ENCODE data around the gene KCNK13.

The KCNK13 gene

DNA sequence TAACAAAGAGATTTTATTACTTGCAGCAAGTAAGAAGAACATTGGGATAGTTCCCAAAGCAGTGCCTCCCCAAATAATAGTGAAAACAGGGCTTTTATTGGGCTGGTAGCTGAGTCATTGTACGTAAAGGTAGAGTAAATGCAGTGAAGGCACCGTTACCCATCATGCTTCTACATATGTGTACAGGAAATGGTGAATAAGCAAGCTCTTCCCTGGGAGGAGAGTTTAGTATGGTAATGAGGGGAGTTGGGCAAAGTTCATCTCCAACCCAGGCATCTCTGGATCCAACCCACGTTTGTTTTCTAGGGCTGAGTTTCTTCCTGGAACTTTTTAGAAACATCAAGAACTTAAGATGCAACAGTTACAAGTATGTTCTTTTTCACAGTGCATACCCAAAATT, 56.2 kb downstream of the KCNK13 start:
- no peak for DNase-seq (ENCODE audit: low read depth)
- no peak overlapping the region for H3K4me3 ChIP-seq (ENCODE audit: low read depth, low read length)
- TF ChIP-seq, protein P1, sequence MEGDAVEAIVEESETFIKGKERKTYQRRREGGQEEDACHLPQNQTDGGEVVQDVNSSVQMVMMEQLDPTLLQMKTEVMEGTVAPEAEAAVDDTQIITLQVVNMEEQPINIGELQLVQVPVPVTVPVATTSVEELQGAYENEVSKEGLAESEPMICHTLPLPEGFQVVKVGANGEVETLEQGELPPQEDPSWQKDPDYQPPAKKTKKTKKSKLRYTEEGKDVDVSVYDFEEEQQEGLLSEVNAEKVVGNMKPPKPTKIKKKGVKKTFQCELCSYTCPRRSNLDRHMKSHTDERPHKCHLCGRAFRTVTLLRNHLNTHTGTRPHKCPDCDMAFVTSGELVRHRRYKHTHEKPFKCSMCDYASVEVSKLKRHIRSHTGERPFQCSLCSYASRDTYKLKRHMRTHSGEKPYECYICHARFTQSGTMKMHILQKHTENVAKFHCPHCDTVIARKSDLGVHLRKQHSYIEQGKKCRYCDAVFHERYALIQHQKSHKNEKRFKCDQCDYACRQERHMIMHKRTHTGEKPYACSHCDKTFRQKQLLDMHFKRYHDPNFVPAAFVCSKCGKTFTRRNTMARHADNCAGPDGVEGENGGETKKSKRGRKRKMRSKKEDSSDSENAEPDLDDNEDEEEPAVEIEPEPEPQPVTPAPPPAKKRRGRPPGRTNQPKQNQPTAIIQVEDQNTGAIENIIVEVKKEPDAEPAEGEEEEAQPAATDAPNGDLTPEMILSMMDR (IDR thresholded peaks at IDR 0.05; ENCODE audit: control insufficient read depth, extremely low read depth, insufficient read depth): no peak

DNA sequence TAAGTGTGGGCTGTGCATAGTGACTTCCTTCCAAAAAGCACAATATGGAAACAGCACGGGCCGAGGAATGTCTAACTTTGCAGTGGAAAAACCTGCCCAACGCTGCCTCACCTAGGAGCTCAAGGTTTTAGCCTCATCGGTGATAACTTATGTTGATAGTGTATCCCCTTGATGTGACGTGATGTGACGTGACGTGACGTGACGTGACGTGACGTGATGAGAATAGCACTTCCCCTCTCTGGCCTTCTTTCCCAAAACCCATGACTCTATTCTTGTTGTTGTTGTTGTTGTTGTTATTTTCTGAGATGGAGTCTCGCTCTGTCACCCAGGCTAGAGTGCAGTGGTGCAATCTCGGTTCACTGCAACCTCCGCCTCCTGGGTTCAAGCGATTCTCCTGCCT, 64.5 kb downstream of the KCNK13 start:
- no peak for DNase-seq (ENCODE audit: low read depth)
- H3K4me3 ChIP-seq (ENCODE audit: low read depth, low read length): no peak overlapping the region
- TF ChIP-seq, protein P1 (IDR thresholded peaks at IDR 0.05; ENCODE audit: control insufficient read depth, extremely low read depth, insufficient read depth): no peak

DNA sequence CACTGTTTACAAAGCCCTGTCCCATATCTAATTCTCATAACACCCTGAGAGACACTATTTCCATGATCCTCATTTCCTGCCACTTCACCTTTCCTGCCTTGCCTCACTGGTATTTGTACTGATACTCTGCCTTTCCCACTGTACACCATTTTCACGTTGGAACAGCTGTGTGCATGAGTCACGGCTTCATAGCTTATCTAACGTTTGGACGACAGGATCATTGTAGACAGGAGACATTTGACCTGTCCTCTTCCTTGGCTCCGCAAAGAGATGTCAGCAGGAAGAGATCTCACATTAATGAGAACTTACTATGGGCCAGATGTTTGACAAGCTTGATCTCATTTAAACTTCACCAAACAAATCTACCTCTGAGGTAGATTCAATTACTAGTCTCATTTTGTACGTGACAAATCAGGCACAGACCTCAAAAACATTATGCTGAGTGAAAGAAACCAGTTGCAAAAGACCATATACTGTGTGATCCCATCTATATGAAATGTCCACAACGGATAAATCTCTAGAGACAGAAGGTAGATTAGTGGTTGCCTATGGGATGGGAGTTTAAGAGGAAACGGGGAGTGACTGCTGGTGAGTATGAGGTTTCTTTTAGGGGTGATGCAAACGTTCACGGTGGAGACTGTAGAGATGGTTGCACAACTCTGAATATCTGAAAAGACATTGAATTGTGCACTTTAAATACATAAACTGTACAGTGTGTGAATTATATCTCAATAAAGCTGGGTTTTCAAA, 71.2 kb downstream of the KCNK13 start:
- DNase-seq (ENCODE audit: low read depth): no peak
- TF ChIP-seq, protein P1 (IDR thresholded peaks at IDR 0.05; ENCODE audit: control insufficient read depth, extremely low read depth, insufficient read depth): no peak
- H3K4me3 ChIP-seq (ENCODE audit: low read depth, low read length): no peak overlapping the region

DNA sequence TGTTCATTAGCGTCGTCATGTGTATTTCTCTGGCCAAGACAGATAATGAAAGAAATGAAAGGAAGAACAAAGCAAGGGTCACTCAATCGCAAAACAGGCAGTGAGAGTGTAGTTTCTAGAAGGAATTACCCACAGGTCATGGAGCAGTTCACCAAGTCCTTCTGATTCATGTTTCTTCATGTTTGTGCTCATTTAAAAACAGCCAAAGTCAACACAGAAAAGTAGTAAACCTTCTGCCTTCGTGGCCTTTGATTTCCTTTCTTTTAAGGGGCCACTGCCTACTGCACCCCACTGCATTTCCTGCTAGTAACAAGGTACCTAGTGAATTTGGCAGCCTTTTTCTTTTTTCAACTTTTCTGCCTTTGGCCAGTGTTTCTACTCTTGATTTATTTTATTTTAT, 75.1 kb downstream of the KCNK13 start:
- TF ChIP-seq, protein P1 (IDR thresholded peaks at IDR 0.05; ENCODE audit: control insufficient read depth, extremely low read depth, insufficient read depth): no peak
- no peak for DNase-seq (ENCODE audit: low read depth)
- H3K4me3 ChIP-seq (ENCODE audit: low read depth, low read length): no peak overlapping the region

DNA sequence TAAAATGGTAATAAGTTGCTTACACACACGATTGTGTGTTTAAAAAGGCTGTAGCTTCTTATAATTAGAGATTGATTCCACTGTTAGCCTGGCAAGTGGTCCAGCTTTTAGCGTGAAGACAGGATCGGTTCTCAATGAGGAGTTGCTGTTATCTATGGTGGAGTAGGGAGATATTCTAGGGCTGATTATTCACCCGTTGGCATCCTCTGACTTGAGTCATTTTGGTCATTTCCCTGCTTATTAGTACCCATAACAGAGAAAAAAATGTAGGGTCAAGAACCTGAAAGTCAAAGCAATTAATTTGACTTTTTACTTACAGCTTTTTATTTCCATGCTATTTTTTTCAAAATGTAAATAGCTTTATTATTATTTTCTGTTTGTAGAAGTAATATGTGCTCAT, 76.0 kb downstream of the KCNK13 start:
- no peak overlapping the region for H3K4me3 ChIP-seq (ENCODE audit: low read depth, low read length)
- TF ChIP-seq, protein P1 (IDR thresholded peaks at IDR 0.05; ENCODE audit: control insufficient read depth, extremely low read depth, insufficient read depth): no peak
- DNase-seq (ENCODE audit: low read depth): no peak

DNA sequence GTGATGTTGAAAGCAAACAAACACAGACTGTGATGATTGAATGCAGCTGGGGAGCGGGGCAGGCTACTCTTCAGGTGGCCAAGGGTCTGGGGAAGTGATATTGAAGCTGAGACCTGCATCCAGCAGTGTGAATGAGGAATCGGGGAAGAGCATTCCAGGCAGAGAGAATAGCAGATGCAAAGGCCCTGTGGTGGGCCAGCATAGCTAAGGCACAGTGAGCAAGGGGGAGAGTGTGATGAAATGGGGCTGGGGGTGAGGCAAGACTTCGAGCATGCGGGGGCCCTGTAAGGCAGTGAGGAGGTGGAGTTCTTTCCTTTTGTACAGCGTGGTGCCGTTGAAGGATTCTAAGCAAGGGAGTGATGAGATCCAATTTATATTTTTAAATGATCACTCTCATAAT, 77.4 kb downstream of the KCNK13 start:
- DNase-seq (ENCODE audit: low read depth): no peak
- TF ChIP-seq, protein P1 (IDR thresholded peaks at IDR 0.05; ENCODE audit: control insufficient read depth, extremely low read depth, insufficient read depth): no peak
- no peak overlapping the region for H3K4me3 ChIP-seq (ENCODE audit: low read depth, low read length)
